HAP-1 (cell line): ENCODE data around the gene COPS3.

ENCODE experiments used
- DNase-seq, 2 experiments: peaks; one replicate each; pipeline ENCODE4 v3.0.0-alpha.2; 2016 to 2020; ENCODE audit warnings: low spot score in 2 of 2
- H3K27me3 ChIP-seq: fragments of 250-450 bp; sonication (Bioruptor Pico); 2 replicates; pipeline ENCODE4 v1.5.1; 2020; ENCODE audit warnings: low read depth, mild to moderate bottlenecking, moderate library complexity
- H3K36me3 ChIP-seq: fragments of 250-450 bp; sonication (Bioruptor Pico); replicated peaks from 2 replicates; pipeline ENCODE4 v1.5.1; 2020; ENCODE audit warnings: mild to moderate bottlenecking
- H3K4me1 ChIP-seq: fragments of 250-450 bp; sonication (Bioruptor Pico); 2 replicates; pipeline ENCODE4 v1.5.1; 2020; ENCODE audit warnings: mild to moderate bottlenecking
- H3K4me3 ChIP-seq: fragments of 250-450 bp; sonication (Bioruptor Pico); 2 replicates; pipeline ENCODE4 v1.5.1; 2020; ENCODE audit warnings: mild to moderate bottlenecking, moderate library complexity
- H3K9me3 ChIP-seq: fragments of 250-450 bp; sonication (Bioruptor Pico); 2 replicates; pipeline ENCODE4 v1.5.1; 2020; ENCODE audit warnings: mild to moderate bottlenecking, moderate library complexity
- in situ Hi-C: fragments of 300-500 bp; cut with MboI; formaldehyde crosslinking; loops from 3 replicates; pipeline ENCODE4 v1.14.3; 2020; ENCODE audit warnings: low sequenced_read_pairs, inconsistent platforms, mixed read lengths

The COPS3 gene

DNA sequence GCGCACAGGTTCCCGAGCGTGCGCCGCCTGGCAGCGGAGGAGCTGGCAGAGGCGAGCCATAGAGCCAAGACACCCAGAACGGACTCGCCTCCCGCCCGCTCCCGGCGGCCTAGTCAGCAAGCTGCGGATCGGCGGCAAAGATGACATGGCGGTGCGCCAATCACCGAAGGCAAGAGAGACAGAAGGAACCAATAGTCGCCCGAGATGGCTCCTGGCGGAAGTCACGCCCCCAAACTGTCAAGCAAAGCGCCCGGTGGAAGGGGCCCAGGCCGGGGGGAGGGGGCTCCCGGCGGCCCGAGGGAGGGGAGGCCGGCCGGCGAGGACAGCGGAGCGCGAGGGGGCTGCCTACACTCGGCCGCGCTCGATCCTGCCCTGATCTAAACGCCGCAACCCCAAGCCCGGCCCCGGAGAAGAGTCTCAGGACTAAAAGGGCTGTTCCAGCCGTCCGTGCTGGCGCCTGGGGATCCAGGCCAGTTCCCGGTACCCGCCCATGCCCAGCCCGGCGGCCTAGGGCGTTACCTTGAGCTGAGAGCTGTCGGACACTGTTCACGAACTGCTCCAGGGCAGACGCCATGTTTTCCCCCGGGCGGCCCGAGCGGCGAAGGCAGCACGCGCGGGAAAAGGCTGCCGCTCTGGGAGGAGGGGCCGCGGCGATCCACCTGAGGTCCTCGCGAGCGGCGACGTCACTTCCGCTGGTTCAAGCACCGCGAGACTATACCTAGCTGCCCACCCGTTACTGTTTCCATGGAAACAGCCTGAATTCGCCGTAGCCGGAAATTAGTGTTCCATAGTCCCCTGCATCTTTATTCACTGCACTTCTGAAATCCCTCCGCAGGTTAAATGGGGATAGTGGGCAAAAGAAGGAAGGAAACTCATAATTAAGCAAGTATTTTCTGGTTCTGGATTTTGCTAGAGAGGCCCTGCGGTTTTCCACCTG, at the start of gene COPS3:
COPS3 (minus strand) TSS at position 634 of the 937 bp plus-strand sequence; CDS start at position 574, 60 bp downstream.
- in situ Hi-C loops: no loop called here
- Histone ChIP-seq H3K36me3 (peaks cover 17% of the 10 kb centered on the region), H3K9me3 (no peaks in the 10 kb centered on the region), H3K27me3 (no peaks in the 10 kb centered on the region), H3K4me1 (peaks cover 13% of the 10 kb centered on the region), H3K4me3 (peak within 1 kb of the TSS; percentile 99)
- peak; percentile 95 to 99 for DNase-seq

DNA sequence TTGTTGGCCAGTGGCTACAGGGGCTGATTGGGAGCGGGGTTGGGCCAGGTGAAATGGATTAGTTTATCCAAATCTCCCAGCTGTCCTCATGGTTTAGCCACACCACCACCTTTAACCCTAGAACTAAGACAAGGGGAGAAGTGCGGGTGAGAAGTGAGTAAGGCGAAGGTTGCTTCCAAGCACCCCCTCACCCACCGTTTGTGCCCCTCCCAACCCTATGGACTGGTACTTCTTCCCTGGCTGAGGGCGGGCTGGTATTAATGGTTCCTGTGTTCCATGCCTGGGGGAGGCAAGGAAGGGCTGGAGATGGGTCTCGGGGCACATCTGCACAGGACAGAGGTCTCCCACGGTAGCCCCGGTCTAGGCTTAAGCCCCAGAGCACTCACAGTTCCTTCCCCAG, 47.2 kb upstream of the COPS3 start:
- Histone ChIP-seq H3K4me1 (no peaks in the 10 kb centered on the region), H3K9me3 (no peaks in the 10 kb centered on the region), H3K36me3 (no peaks in the 10 kb centered on the region; the same call in 1 of the 2 replicates), H3K27me3 (no peaks in the 10 kb centered on the region), H3K4me3 (no peak overlapping the region)
- no peak for DNase-seq
- in situ Hi-C loops: no loop called here

DNA sequence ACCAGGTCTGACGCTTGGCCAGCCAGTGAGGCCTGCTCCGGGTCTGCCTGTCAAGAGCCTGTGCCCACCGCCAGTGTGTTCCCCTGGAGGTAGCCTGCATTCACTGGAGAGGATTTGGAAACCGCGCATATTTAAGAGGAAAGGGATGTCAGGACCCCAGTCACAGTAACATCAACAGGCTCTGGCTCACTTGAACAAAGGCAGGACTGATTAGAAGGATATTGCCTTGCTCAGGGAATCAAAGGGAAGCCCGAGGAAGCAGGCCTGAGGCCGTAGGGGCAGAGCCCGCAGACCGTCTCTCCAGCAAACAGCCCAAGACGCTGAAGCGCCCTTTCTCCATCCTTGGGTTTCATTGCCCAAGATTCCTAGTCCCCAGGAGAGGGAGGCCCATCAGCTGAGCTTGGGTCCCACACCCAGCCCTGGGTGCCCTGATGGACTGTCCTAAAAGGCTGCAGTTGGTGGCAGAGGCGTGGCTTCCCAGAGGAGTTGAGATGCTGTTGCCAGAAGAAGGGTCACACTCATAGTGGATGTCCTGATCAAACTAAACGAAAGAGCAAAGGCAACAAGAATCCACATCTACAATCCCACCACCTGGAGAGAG, 45.3 kb upstream of the COPS3 start:
- DNase-seq: no peak
- no peaks in the 10 kb centered on the region; the same call in 1 of the 2 replicates for H3K36me3 ChIP-seq
- no peaks in the 10 kb centered on the region for H3K9me3 ChIP-seq
- no peaks in the 10 kb centered on the region for H3K4me1 ChIP-seq
- no peaks in the 10 kb centered on the region for H3K27me3 ChIP-seq
- H3K4me3 ChIP-seq: no peak overlapping the region
- in situ Hi-C loops: no loop called here

DNA sequence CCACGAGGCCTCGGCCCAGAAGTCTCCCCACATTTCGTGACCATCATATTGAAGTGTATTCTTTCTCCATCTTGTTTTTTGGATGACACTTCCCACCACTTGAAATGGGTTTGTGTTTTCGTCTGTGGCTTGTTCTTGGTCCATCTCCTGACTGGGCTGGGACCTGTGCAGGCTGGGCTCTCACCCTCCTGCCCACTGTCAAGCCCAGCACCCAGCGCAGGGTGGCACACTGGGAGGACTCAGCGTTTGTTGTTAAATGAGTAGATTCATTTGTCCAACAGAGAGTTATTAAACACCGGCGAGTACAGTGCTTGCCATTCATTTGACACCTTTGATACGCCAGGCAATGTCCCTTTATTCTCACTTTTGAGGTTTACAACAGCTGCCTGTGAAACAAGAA, 44.8 kb upstream of the COPS3 start:
- in situ Hi-C loops: no loop called here
- Histone ChIP-seq H3K36me3 (no peaks in the 10 kb centered on the region; the same call in 1 of the 2 replicates), H3K4me1 (no peaks in the 10 kb centered on the region), H3K9me3 (no peaks in the 10 kb centered on the region), H3K27me3 (no peaks in the 10 kb centered on the region), H3K4me3 (no peak overlapping the region)
- DNase-seq: no peak

DNA sequence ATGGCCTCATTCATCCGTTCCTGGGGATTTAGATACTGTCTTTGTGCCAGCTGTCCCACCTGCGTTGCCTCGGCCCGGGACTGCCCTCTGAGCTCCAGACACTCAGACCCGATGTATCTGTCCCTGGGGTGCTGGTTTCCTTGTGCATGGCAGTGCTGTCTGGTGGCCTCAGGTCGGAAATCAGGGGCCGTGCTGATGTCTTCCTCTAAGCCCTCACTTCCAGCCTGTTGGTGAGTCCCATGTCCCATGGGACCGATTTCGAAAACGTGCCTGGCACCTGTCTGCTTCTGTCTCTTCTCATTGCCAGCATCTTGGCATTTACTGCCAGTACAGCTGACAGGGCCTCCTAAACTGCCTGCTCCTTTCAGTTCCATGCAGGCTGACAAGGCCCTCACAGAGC, 44.2 kb upstream of the COPS3 start:
- Histone ChIP-seq H3K9me3 (no peaks in the 10 kb centered on the region), H3K36me3 (no peaks in the 10 kb centered on the region; the same call in 1 of the 2 replicates), H3K4me1 (no peaks in the 10 kb centered on the region), H3K27me3 (no peaks in the 10 kb centered on the region), H3K4me3 (no peak overlapping the region)
- DNase-seq: no peak
- in situ Hi-C loops: no loop called here

DNA sequence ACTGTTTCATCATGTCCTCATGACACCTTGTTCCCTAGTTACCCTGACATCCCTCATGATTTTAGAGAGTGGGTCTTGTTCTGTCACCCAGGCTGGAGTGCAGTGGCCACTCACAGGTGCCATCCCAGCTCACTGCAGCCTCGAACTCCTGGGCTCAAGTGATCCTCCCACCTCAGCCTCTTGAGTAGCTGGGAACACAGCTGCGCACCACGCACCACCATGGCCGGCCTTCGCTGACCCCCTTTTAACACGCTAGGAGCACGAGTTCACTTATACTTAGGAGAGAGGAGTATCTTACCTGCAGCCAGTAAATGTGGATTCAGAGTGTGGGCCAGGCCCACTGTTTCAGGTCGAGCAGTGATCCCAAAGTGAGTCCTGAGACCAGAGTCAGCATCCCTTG, 43.6 kb upstream of the COPS3 start:
- in situ Hi-C loops: no loop called here
- Histone ChIP-seq H3K27me3 (no peaks in the 10 kb centered on the region), H3K9me3 (no peaks in the 10 kb centered on the region), H3K4me3 (no peak overlapping the region), H3K36me3 (no peaks in the 10 kb centered on the region; the same call in 1 of the 2 replicates), H3K4me1 (no peaks in the 10 kb centered on the region)
- no peak for DNase-seq

DNA sequence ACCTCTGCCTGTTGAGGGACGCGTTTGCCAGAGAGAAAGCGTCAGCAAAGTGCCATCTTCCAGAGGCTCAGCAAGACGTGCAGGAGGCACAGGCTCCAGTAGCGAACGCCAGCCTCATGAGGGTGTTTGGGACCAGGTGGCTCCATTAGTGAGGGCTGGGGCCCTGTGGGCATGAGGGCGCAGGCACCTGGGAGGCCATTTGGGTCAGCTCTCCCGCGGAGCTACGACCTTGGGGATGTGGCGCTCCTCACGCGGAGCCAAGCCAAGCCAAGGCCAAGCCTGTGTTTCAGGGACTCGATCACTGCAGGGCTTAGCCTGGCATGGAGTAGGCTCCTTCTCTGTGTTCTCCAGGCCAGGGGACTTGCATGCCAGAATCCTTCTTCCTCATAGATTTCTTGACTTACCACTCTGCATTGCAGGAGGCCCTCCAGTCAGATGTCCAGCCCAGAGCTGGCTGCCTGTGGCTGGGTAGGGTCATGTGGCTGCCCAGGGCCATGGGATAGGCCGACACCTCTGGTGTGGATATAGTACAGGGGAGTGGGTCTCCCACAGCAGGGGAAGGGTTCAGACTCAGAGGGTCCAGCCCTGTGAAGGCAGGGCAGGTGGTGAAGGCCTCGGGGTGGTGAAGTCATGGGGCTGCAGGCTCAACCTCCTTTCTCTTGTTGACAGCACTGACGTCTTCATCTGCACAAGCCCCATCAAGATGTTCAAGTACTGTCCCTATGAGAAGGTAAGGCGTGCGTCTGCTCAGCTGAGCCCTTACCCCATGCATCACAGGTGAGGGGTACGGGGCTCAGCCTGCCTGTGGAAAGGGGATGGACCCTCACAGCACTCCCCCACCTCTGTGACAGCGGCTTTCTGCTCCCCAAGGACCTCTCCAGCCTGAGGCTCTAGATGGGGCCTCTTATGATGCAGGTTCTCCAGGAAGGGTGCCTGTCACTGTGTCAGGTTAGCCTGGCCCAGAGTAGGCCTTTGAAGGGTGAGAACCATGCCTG, 41.8 kb upstream of the COPS3 start:
- in situ Hi-C loops: no loop called here
- Histone ChIP-seq H3K4me3 (no peak overlapping the region), H3K27me3 (no peaks in the 10 kb centered on the region), H3K9me3 (no peaks in the 10 kb centered on the region), H3K36me3 (no peaks in the 10 kb centered on the region; the same call in 1 of the 2 replicates), H3K4me1 (no peaks in the 10 kb centered on the region)
- no peak for DNase-seq

DNA sequence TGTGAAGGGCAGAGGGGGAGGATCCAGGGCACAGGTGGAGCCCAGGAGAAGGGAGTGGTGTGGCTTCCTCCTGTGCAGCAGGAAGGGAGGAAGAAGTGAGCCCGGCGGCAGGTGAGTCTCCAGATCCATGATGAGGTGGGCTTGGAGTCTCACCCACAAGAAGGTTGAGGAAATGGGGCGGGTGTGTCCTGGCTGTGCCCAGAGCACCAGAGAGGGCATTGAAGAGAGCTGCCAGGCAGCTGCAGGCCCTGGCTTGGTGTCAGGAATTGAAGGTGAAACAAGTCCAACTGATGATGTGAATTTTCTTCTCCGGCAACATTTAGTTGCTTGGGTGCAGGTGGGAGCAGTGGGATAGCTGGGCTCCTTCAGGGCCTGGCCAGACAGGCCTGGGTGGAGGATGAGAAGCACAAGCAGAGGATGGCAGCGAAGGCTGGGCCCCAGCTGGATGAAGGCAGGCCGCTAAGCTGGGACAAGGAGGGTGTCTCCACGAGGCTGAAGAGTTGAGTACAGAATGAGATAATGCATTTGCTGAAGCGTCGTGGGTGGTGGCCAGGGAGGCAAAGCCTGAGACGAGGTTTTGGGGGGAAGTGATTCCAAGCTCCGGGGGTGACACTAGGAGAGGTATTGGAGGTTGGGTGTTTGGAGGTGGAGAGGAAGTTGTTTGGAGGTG, 40.4 kb upstream of the COPS3 start:
- in situ Hi-C loops: no loop called here
- no peaks in the 10 kb centered on the region for H3K4me1 ChIP-seq
- H3K9me3 ChIP-seq: no peaks in the 10 kb centered on the region
- DNase-seq: no peak
- no peak overlapping the region for H3K4me3 ChIP-seq
- no peaks in the 10 kb centered on the region for H3K27me3 ChIP-seq
- no peaks in the 10 kb centered on the region; the same call in 1 of the 2 replicates for H3K36me3 ChIP-seq

DNA sequence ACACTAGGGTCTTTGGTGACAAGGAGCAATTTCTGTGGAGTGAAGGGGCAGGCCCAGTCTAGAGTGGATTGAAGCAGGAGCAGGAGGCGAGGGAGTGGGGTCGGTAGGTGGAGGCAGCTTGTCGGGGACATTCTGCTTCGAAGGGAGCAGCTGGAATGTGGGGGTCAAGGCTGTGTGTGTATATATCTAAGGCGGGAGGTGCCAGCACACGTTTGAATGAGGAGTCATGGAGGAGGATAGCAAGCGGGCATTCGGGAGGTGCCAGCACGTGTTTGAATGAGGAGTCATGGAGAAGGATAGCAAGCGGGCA, 39.8 kb upstream of the COPS3 start:
- in situ Hi-C loops: no loop called here
- no peaks in the 10 kb centered on the region for H3K27me3 ChIP-seq
- no peaks in the 10 kb centered on the region for H3K4me1 ChIP-seq
- no peaks in the 10 kb centered on the region for H3K36me3 ChIP-seq
- no peak overlapping the region for H3K4me3 ChIP-seq
- DNase-seq: no peak
- no peaks in the 10 kb centered on the region for H3K9me3 ChIP-seq

DNA sequence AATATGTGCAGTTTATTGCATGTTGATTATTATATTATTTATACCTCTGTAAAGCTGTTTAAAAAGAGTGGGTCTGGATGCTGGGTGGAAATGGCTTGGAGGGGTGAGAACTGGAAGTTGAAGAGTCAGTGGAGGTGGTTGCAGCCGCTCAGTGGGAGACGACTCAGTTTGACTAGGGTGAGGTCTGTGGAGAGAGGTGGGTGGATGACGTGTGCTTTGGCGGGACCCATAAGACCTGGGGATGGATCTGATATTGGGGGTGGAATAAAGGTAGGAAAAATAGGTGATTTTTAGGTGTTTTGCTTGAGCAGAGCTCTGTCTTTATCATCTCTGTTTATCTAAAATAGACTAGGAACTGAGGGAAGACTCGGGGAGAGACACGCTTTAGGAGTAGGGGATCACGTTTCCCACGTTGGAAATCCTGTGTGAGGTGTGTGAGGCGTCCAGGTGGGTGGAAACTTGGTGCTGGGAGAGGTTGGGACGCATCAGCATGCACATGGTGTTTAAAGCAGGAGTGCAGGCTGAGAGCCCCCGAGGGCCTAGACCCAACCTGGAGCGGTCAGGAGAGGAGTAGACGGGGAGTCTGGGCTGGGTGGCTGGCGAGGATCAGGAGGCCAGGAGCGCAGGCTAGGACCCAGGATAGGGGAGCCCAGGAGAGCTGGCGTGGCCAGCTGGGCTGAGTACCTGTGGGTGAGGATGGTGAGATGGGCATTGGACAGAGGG, 39.3 kb upstream of the COPS3 start:
- Histone ChIP-seq H3K4me3 (no peak overlapping the region), H3K36me3 (no peaks in the 10 kb centered on the region), H3K27me3 (no peaks in the 10 kb centered on the region), H3K4me1 (no peaks in the 10 kb centered on the region), H3K9me3 (no peaks in the 10 kb centered on the region)
- DNase-seq: no peak
- in situ Hi-C loops: no loop called here

DNA sequence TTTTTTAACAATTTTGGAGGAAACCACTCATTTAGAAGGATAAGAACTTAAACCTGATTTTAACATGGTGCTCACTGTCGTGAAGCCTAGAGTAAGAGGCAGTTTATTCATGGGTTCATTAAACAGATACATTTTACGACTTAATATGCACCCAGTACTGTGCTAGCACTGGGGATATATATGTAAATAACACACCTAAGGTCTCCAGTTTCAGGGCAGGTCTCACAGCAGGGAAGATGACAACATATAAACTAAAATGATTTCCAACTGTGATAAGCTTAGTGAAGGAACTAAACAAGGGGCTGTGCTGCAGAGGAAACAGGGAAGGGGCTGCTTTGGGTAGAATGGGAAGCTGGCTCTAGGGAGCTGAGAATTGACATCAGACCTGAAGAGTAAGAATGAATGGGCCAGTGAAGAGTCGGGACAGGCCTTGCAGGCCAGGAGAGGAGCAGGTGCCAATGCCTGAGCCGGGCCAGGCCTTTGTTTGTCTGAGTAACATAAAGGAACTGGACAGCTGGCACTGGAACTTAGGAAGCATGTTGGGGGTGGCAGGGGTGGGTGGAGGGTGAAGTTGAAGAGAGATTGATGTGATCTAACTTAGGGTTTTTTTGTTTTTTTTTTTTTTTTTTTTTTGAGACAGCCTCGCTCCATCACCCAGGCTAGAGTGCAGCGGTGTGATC, 34.2 kb upstream of the COPS3 start:
- no peak for DNase-seq
- no peaks in the 10 kb centered on the region for H3K9me3 ChIP-seq
- H3K4me1 ChIP-seq: no peaks in the 10 kb centered on the region
- no peak overlapping the region for H3K4me3 ChIP-seq
- no peaks in the 10 kb centered on the region; the same call in 1 of the 2 replicates for H3K36me3 ChIP-seq
- H3K27me3 ChIP-seq: no peaks in the 10 kb centered on the region
- in situ Hi-C loops: no loop called here

DNA sequence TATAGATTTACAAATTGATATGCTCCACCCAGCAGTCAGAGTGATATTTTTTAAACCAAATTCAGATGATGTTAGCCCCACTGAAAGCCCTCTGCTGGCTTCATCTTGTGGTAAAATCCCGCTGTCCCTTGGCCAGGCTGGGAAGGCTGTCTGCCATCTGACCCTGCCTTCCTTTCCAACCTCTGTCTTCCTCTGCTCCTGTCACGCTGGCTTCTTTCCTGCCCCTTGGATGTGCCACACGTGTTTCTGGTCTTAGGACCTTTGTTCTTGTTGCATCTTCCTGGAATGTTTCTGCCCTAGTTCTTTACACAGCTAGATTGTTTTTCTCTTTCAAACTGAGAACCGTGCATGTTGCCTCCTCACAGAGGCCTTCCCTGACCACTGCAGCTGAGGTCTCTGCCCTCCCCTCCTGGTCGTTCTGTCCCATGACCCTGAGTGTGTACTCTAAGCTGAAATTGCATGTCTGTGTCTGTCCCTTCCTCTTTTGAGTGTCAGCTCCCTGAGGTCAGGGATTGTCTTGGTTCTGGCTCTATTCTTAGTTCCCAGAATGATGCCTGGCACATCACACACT, 33.5 kb upstream of the COPS3 start:
- H3K9me3 ChIP-seq: no peaks in the 10 kb centered on the region
- DNase-seq: no peak
- no peaks in the 10 kb centered on the region; the same call in 1 of the 2 replicates for H3K36me3 ChIP-seq
- in situ Hi-C loops: no loop called here
- no peak overlapping the region for H3K4me3 ChIP-seq
- no peaks in the 10 kb centered on the region for H3K27me3 ChIP-seq
- H3K4me1 ChIP-seq: no peaks in the 10 kb centered on the region
